ENCODE results near the gene ZBTB20. TPM values are rescaled to one million over a fixed set of nuclear protein-coding genes. Genes with fewer than 3 reads are reported as not detected.

The ZBTB20 gene
- total RNA-seq, 1 experiment from 2014 or later = 12.8 TPM

DNA sequence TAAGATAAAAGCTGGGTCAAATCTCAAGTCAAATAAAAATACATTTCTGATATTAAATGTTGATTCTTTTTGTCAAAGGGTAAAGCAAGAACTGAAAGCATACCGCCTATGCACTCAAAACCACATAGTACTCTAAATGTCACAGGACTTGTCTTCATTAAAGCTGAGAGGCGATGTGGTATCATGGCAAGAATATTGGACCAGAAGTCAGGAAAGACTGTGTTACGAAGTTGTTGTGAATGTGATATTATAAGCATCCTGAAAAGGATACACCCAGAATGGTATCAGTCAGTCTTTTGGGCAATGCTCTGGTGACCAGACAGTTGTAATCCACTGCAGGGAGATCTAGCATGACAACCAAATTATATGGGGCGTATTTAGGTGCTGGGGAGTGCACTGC lies 819.4 kb downstream of the ZBTB20 start:
- ChIA-PET CTCF (no interaction called here), POLR2A (no interaction called here)
- no peak overlapping the region for H3K4me3 Mint-ChIP-seq (ENCODE audit: unreplicated experiment)
- no peaks in the 10 kb centered on the region for H3K27me3 Mint-ChIP-seq (ENCODE audit: insufficient read depth, unreplicated experiment)
- intact Hi-C loops (cut with micrococcal nuclease; ENCODE audit: unreplicated experiment) = no loop called here
- no peaks in the 10 kb centered on the region for H3K9me3 ChIP-seq
- no peaks in the 10 kb centered on the region for H3K36me3 Mint-ChIP-seq (ENCODE audit: insufficient read depth, unreplicated experiment)
- no peaks in the 10 kb centered on the region for H3K27me3 ChIP-seq (replicated peaks; ENCODE audit: control insufficient read depth, insufficient read depth, low read length)
- H3K4me3 ChIP-seq (ENCODE audit: low read depth, low read length) = no peak overlapping the region
- TF ChIP-seq CTCF (IDR thresholded peaks at IDR 0.05; ENCODE audit: insufficient read depth in 1 of 2, low read depth in 1 of 2, low read length in 1 of 2, severe bottlenecking in 1 of 2, unreplicated experiment in 1 of 2) = no peak
- no peaks in the 10 kb centered on the region for H3K9me3 Mint-ChIP-seq (ENCODE audit: unreplicated experiment)
- H3K4me1 Mint-ChIP-seq (ENCODE audit: low read depth, unreplicated experiment) = peaks cover 6% of the 10 kb centered on the region
- no peak overlapping the region for H3K27ac Mint-ChIP-seq (ENCODE audit: unreplicated experiment)
- no TSS peak for BruUV-seq (replicated peaks)
- DNase-seq = no peak
- no peaks in the 10 kb centered on the region for H3K36me3 ChIP-seq (ENCODE audit: control insufficient read depth, insufficient read depth, low read length)
- 0 out of 2 replicates have a peak, but pooled peaks cover 3% of the 10 kb centered on the region for H3K4me1 ChIP-seq

DNA sequence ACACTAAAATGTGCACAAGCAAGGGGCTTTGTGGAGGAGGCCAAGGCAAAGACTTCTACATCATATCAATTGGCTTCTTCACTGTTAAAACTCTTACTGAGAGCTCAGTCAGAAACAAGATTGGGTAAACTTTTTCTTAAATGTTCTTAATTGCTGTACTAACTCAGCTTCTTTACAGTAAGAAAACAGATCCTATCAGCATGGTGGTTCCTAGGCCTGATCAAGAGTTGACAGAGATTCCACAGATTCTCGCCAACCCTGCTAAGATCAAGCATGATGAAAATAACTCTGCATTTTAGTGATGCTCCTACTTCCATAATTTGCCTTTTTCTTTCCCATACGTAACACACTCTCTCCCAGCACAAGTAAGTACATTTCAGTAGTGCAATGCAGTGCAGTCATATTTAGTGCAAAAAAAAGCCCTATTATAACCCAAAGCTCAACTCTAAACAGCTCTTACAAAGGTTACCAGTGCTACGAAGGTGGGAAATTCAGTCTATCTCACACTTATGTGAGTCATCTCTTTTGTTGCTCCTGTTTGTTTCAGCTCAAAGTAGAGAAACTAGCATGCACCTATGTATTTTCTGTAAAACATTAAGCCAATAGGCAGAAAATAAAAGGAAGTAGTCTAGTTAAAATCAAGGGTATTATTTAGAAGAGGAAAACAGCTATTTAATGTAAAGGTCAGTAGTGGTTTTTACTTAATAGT lies 823.4 kb downstream of the ZBTB20 start:
- no peaks in the 10 kb centered on the region for H3K9me3 Mint-ChIP-seq (ENCODE audit: unreplicated experiment)
- intact Hi-C loops (cut with micrococcal nuclease; ENCODE audit: unreplicated experiment) = no loop called here
- DNase-seq = no peak
- no peak for TF ChIP-seq CTCF (IDR thresholded peaks at IDR 0.05; ENCODE audit: insufficient read depth in 1 of 2, low read depth in 1 of 2, low read length in 1 of 2, severe bottlenecking in 1 of 2, unreplicated experiment in 1 of 2)
- H3K4me1 ChIP-seq = 0 out of 2 replicates have a peak, but pooled peaks cover 3% of the 10 kb centered on the region
- H3K4me3 Mint-ChIP-seq (ENCODE audit: unreplicated experiment) = no peak overlapping the region
- no peaks in the 10 kb centered on the region for H3K9me3 ChIP-seq
- POLR2A ChIA-PET = interaction anchor here (0.6 kb wide), 1 partner anchor 57 kb away, joined by 3 read pairs; no protein-coding TSS in a partner anchor
- no peaks in the 10 kb centered on the region for H3K27me3 ChIP-seq (replicated peaks; ENCODE audit: control insufficient read depth, insufficient read depth, low read length)
- H3K4me1 Mint-ChIP-seq (ENCODE audit: low read depth, unreplicated experiment) = peaks cover 6% of the 10 kb centered on the region
- no TSS peak for BruUV-seq (replicated peaks)
- no peak overlapping the region for H3K27ac Mint-ChIP-seq (ENCODE audit: unreplicated experiment)
- H3K36me3 Mint-ChIP-seq (ENCODE audit: insufficient read depth, unreplicated experiment) = no peaks in the 10 kb centered on the region
- CTCF ChIA-PET = no interaction called here
- no peaks in the 10 kb centered on the region for H3K36me3 ChIP-seq (ENCODE audit: control insufficient read depth, insufficient read depth, low read length)
- H3K27me3 Mint-ChIP-seq (ENCODE audit: insufficient read depth, unreplicated experiment) = no peaks in the 10 kb centered on the region
- H3K4me3 ChIP-seq (ENCODE audit: low read depth, low read length) = no peak overlapping the region

DNA sequence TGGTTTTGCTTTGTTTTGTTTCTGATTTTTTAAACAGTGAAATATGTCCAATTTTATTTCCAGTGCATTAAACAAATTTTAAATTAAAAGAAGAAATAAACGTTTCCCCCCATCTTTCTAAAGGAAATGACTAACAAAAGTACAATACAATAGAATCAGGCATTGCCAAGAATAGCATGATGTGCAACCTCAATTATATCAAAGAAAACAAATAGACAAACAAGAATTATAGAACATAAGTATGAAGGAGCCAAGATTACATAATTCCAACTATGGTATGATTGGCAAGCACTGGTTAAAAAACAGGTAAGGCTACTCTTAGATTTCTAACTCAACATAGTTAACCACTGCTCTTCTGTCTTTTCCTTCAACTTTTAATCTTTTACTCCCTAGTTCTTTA lies 826.8 kb downstream of the ZBTB20 start:
- TF ChIP-seq CTCF (IDR thresholded peaks at IDR 0.05; ENCODE audit: insufficient read depth in 1 of 2, low read depth in 1 of 2, low read length in 1 of 2, severe bottlenecking in 1 of 2, unreplicated experiment in 1 of 2) = no peak
- Histone ChIP-seq H3K4me3 (ENCODE audit: low read depth, low read length) (no peak overlapping the region), H3K9me3 (no peaks in the 10 kb centered on the region), H3K4me1 (0 out of 2 replicates have a peak, but pooled peaks cover 3% of the 10 kb centered on the region), H3K36me3 (ENCODE audit: control insufficient read depth, insufficient read depth, low read length) (no peaks in the 10 kb centered on the region), H3K27me3 (replicated peaks; ENCODE audit: control insufficient read depth, insufficient read depth, low read length) (no peaks in the 10 kb centered on the region)
- intact Hi-C loops (cut with micrococcal nuclease; ENCODE audit: unreplicated experiment) = no loop called here
- Mint-ChIP-seq H3K36me3 (ENCODE audit: insufficient read depth, unreplicated experiment) (peaks cover 6% of the 10 kb centered on the region), H3K4me1 (ENCODE audit: low read depth, unreplicated experiment) (peaks cover 6% of the 10 kb centered on the region), H3K27me3 (ENCODE audit: insufficient read depth, unreplicated experiment) (no peaks in the 10 kb centered on the region), H3K4me3 (ENCODE audit: unreplicated experiment) (no peak overlapping the region), H3K9me3 (ENCODE audit: unreplicated experiment) (no peaks in the 10 kb centered on the region), H3K27ac (ENCODE audit: unreplicated experiment) (no peak overlapping the region)
- ChIA-PET CTCF (no interaction called here), POLR2A (no interaction called here)
- no TSS peak for BruUV-seq (replicated peaks)
- DNase-seq = no peak

All from Caco-2 (cell line).